Stomach (tissue), 4 donors: ENCODE data around the gene LRRC74A.

Experiments used
- EP300 ChIP-seq: sonication (generic); formaldehyde crosslinking; IDR thresholded peaks from one replicate; pipeline ENCODE4 v1.6.1; 2017; ENCODE audit warnings: antibody characterized with exemption
- POLR2A ChIP-seq, 4 donors: fragments of 450-650 bp; IDR thresholded peaks; one replicate each; pipeline ENCODE4 v1.6.1; 2016; ENCODE audit warnings: antibody characterized with exemption in 4 of 4, control low read depth in 2 of 4, mild to moderate bottlenecking in 1 of 4, moderate library complexity in 1 of 4
- POLR2AphosphoS5 ChIP-seq, 3 donors: sonication (generic); formaldehyde crosslinking; IDR thresholded peaks; one replicate each; pipeline ENCODE4 v1.6.1; 2016; ENCODE audit warnings: antibody characterized with exemption in 3 of 3
- TF ChIP-seq, protein P1 (sequence below), 7 experiments: fragments of 450-650 bp in 4 of 7; fragments of 200-600 bp in 3 of 7; sonication (generic) in 3 of 7; IDR thresholded peaks; one replicate each; pipeline ENCODE4 v1.5.1; 2016 to 2019; ENCODE audit warnings: antibody characterized with exemption in 7 of 7, control low read depth in 2 of 7, mild to moderate bottlenecking in 1 of 7

DNA sequence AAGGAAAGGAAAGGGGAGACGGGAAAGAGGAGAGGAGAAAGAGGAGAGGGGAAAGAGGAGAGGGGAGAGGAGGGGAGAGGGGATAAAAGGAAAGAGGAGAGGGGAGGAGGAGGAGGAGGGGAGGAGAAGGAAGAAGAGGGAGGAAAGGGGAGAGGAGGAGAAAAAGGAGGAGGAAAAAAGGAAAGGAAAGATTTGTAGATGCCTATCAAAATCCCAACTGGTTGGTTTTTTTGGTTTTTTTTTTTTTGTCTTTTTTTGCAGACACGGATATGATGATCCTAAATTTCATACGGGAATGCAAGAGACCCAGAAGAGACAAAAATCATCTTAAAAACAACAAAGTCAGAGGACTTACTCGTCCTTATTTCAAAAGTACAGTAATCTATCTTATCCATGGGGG, 32.9 kb upstream of the LRRC74A start:
- TF ChIP-seq POLR2A (IDR thresholded peaks at IDR 0.05) = no peak
- TF ChIP-seq, protein P1, sequence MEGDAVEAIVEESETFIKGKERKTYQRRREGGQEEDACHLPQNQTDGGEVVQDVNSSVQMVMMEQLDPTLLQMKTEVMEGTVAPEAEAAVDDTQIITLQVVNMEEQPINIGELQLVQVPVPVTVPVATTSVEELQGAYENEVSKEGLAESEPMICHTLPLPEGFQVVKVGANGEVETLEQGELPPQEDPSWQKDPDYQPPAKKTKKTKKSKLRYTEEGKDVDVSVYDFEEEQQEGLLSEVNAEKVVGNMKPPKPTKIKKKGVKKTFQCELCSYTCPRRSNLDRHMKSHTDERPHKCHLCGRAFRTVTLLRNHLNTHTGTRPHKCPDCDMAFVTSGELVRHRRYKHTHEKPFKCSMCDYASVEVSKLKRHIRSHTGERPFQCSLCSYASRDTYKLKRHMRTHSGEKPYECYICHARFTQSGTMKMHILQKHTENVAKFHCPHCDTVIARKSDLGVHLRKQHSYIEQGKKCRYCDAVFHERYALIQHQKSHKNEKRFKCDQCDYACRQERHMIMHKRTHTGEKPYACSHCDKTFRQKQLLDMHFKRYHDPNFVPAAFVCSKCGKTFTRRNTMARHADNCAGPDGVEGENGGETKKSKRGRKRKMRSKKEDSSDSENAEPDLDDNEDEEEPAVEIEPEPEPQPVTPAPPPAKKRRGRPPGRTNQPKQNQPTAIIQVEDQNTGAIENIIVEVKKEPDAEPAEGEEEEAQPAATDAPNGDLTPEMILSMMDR (IDR thresholded peaks at IDR 0.05) = no peak
- TF ChIP-seq EP300 = no peak
- no peak for TF ChIP-seq POLR2AphosphoS5 (IDR thresholded peaks at IDR 0.05)
